RWPE2 (cell line): ENCODE results near the gene CNEP1R1.
A peak's percentile ranks its signal among the peaks of the same experiment; 100 is the strongest.

Experiments used
- ATAC-seq: fragments of 200-7000 bp; cut with Tn5 transposase; 3 replicates; pipeline ENCODE4 v1.9.1; 2021; ENCODE audit warnings: low read depth
- DNase-seq: peaks from one replicate; pipeline ENCODE4 v3.0.0-alpha.2; 2020; ENCODE audit warnings: low spot score
- H3K27ac ChIP-seq: fragments of 450-650 bp; 2 replicates; pipeline ENCODE4 v1.5.1; 2017; ENCODE audit warnings: mild to moderate bottlenecking; ENCODE audit not compliant: poor library complexity, severe bottlenecking
- H3K27me3 ChIP-seq: fragments of 250-450 bp; sonication (Bioruptor Pico); 2 replicates; pipeline ENCODE4 v1.5.1; 2021; ENCODE audit warnings: mild to moderate bottlenecking, moderate library complexity; ENCODE audit not compliant: insufficient read depth, poor library complexity, severe bottlenecking
- H3K36me3 ChIP-seq: fragments of 250-450 bp; sonication (Bioruptor Pico); 2 replicates; pipeline ENCODE4 v1.5.1; 2020; ENCODE audit warnings: low read depth, mild to moderate bottlenecking, moderate library complexity
- H3K4me1 ChIP-seq: fragments of 250-450 bp; sonication (Bioruptor Pico); 2 replicates; pipeline ENCODE4 v1.5.1; 2021; ENCODE audit warnings: mild to moderate bottlenecking, moderate library complexity; ENCODE audit not compliant: insufficient read depth, poor library complexity, severe bottlenecking
- H3K4me3 ChIP-seq: fragments of 250-450 bp; sonication (Bioruptor Pico); 2 replicates; pipeline ENCODE4 v1.5.1; 2021; ENCODE audit warnings: mild to moderate bottlenecking, moderate library complexity; ENCODE audit not compliant: severe bottlenecking
- H3K9me3 ChIP-seq: fragments of 250-450 bp; sonication (Bioruptor Pico); 2 replicates; pipeline ENCODE4 v1.5.1; 2021; ENCODE audit warnings: mild to moderate bottlenecking, moderate library complexity; ENCODE audit not compliant: severe bottlenecking
- TF ChIP-seq, protein P1 (sequence below): fragments of 450-650 bp; IDR thresholded peaks from one replicate; pipeline ENCODE4 v1.5.1; 2017; ENCODE audit warnings: mild to moderate bottlenecking, moderate library complexity; ENCODE audit not compliant: poor library complexity, severe bottlenecking

Gene CNEP1R1, protein sequence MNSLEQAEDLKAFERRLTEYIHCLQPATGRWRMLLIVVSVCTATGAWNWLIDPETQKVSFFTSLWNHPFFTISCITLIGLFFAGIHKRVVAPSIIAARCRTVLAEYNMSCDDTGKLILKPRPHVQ

DNA sequence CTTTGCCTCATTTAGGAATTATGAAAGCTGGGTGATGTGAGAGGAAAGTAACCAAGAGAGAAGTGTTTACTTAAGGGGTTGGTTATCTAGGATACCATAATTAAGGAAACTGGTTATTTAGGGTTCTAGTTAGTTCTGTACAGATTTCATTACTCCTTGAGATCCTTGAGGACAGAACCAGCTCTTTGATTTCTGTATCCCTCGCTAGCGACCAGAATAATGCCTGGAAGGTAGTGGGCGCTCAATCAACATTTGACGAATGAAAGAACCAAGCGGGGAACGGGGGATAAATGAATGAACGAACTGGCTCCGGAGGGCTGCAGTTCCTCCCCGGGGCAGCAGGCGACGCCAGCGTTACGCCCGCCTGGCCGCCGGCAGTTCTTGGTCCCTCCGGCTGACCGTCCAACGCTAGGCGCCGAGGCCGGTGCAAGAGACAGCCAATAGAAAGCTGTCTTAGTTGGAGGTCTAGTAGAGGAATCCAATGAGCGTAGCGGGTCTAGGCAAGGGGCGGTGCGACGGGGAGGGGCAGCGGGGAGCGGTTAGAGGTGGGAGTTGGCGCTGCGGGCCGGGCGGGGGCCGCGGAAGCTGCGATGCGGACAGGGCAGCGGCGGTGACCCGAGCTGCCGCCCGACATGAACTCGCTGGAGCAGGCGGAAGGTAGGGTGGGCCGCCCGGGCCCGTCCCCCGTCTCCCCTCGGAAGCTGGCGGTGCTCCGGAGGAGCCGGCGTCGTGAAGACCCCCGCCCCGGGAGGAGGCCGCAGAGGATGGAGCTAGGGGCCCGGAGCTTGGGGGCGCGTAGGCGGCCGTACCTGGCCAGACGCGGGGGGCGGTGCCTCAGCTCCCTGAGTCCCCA, at the start of gene CNEP1R1:
TSS of gene CNEP1R1 (plus strand) at position 542 of the 853 bp plus-strand sequence. CDS start at position 633, 91 bp downstream.
- peaks cover 35% of the 10 kb centered on the region for H3K36me3 ChIP-seq
- DNase-seq (peak; percentile 94), ATAC-seq (peak; percentile 99)
- no peaks in the 10 kb centered on the region for H3K27me3 ChIP-seq
- H3K4me1 ChIP-seq = peaks cover 10% of the 10 kb centered on the region
- H3K27ac ChIP-seq = peak within 1 kb of the TSS; percentile 27
- no peaks in the 10 kb centered on the region for H3K9me3 ChIP-seq
- TF ChIP-seq, protein P1, sequence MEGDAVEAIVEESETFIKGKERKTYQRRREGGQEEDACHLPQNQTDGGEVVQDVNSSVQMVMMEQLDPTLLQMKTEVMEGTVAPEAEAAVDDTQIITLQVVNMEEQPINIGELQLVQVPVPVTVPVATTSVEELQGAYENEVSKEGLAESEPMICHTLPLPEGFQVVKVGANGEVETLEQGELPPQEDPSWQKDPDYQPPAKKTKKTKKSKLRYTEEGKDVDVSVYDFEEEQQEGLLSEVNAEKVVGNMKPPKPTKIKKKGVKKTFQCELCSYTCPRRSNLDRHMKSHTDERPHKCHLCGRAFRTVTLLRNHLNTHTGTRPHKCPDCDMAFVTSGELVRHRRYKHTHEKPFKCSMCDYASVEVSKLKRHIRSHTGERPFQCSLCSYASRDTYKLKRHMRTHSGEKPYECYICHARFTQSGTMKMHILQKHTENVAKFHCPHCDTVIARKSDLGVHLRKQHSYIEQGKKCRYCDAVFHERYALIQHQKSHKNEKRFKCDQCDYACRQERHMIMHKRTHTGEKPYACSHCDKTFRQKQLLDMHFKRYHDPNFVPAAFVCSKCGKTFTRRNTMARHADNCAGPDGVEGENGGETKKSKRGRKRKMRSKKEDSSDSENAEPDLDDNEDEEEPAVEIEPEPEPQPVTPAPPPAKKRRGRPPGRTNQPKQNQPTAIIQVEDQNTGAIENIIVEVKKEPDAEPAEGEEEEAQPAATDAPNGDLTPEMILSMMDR = peak; percentile 100
- H3K4me3 ChIP-seq = peak within 1 kb of the TSS; percentile 94

DNA sequence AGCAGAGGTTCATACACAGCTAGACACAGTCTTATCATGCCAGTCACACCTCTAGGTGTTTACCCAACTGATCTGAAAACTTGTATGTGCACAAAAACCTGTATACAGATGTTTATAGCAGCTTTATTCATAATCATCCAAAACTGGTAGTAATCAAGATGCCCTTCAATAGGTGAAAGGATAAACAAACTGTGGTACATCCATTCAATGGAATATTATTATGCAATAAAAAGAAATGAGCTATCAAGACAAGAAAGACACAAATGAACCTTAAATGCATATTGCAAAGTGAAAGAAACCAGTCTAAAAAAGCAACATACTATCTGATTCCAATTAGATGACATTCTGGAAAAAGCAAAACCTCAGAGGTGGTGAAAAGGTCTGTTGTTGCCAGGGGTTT, 47.6 kb upstream of the CNEP1R1 start:
- TF ChIP-seq, protein P1 = no peak

DNA sequence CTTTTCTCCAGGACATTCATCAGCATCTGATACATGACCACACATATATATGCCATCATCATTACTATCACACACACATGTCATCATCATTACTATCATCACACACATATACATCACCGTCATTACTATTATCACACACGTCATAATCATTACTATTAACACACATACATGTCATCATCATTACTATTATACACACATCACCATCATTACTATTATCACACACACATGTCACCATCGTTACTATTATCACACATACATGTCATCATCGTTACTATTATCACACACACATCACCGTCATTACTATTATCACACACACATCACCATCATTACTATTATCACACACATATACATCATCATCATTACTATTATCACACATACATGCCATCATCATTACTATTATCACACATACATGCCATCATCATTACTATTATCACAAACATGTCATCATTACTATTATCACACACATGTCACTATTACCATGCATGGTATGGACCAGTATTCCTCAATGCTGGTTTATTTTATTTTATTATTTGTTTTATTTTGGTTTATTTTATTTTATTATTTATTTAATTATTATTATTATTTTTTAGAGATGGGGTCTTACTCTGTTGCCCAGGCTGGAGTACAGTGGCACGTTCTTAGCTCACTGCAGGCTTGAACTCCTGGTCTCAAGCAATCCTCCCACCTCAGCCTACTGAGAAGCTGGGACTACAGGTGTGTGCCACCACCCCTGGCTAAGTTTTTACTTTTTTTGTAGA, 46.3 kb upstream of the CNEP1R1 start:
- no peaks in the 10 kb centered on the region for H3K9me3 ChIP-seq
- ATAC-seq (no peak), DNase-seq (no peak)
- no peaks in the 10 kb centered on the region for H3K36me3 ChIP-seq
- no peaks in the 10 kb centered on the region for H3K4me1 ChIP-seq
- H3K27me3 ChIP-seq = no peaks in the 10 kb centered on the region
- H3K27ac ChIP-seq = no peak overlapping the region
- TF ChIP-seq, protein P1 = no peak
- no peak overlapping the region for H3K4me3 ChIP-seq

More for the DNA sequence above, 47.6 kb upstream of the CNEP1R1 start:
- ATAC-seq (no peak), DNase-seq (no peak)
- H3K27me3 ChIP-seq = no peaks in the 10 kb centered on the region
- no peaks in the 10 kb centered on the region for H3K4me1 ChIP-seq
- H3K36me3 ChIP-seq = no peaks in the 10 kb centered on the region
- no peak overlapping the region for H3K4me3 ChIP-seq
- H3K9me3 ChIP-seq = no peaks in the 10 kb centered on the region
- no peak overlapping the region for H3K27ac ChIP-seq

DNA sequence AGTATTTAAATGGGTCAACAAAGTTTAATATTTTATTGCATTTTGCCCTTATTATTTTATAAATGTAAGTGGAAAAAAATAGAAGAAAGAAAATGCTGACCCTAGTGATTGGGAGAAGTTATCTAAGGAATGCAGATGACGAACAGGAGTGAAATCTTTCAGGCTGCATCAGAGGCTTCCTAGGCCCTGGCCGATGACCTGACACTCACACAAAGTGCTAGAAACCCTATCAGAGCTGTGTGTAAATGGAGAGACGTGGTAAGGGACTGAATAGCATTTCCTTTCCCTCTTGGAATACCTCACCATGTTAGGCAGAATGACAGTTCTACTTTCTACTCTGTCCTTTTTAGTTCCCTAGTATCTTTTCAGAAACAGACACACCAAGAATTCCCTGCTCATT, 44.9 kb upstream of the CNEP1R1 start:
- no peak overlapping the region for H3K4me3 ChIP-seq
- no peaks in the 10 kb centered on the region for H3K27me3 ChIP-seq
- H3K36me3 ChIP-seq = no peaks in the 10 kb centered on the region
- no peak for ATAC-seq
- H3K27ac ChIP-seq = no peak overlapping the region
- H3K9me3 ChIP-seq = no peaks in the 10 kb centered on the region
- H3K4me1 ChIP-seq = no peaks in the 10 kb centered on the region
- DNase-seq = no peak
- TF ChIP-seq, protein P1 = no peak
